Activated T-helper 1 cell treated with anti-CD3 and anti-CD28 coated beads, Interleukin-12 subunit alpha, Interleukin-12 subunit beta, Interleukin-2, Interleukin-4 antibody, amounts not matched to agents 30 ng/mL and 10 ng/mL and 1 ng/mL, durations not matched to agents 14 hours and 24 hours and 36 hours (primary cell): ENCODE measurements around the gene ZSWIM5. TPM values are rescaled to one million over a fixed set of nuclear protein-coding genes. Genes with fewer than 3 reads are reported as not detected.
"Not testable (repeated sequence)": the region's sequence is repeated elsewhere in the genome, so short reads cannot be mapped to it uniquely, and the experiment has no call there.

Source experiments
- DNase-seq: peaks from one replicate; pipeline ENCODE4 v3.0.0; 2021; ENCODE audit warnings: low spot score
- H3K27ac Mint-ChIP-seq: one replicate; pipeline ENCODE4 v1.8.0; 2021; ENCODE audit warnings: mild to moderate bottlenecking, mixed read lengths
- H3K27me3 Mint-ChIP-seq: one replicate; pipeline ENCODE4 v1.8.0; 2022; ENCODE audit warnings: mild to moderate bottlenecking, moderate library complexity, mixed read lengths; ENCODE audit not compliant: insufficient read depth
- H3K36me3 Mint-ChIP-seq: one replicate; pipeline ENCODE4 v1.8.0; 2021; ENCODE audit warnings: low read depth, mixed read lengths
- H3K4me1 Mint-ChIP-seq: one replicate; pipeline ENCODE4 v1.8.0; 2021; ENCODE audit warnings: low read depth, mixed read lengths
- H3K4me3 Mint-ChIP-seq: one replicate; pipeline ENCODE4 v1.8.0; 2021; ENCODE audit warnings: mild to moderate bottlenecking, moderate library complexity, mixed read lengths
- H3K9me3 Mint-ChIP-seq: one replicate; pipeline ENCODE4 v1.8.0; 2021; ENCODE audit warnings: mixed read lengths
- intact Hi-C: fragments of 100-400 bp; cut with micrococcal nuclease; formaldehyde crosslinking; loops from one replicate; pipeline ENCODE4 v1.15.1; 2024
- total RNA-seq: library from RNA; stranded (reverse); gene quantifications from 2 replicates; pipeline ENCODE4 v1.2.3, GENCODE V29; 2022

ZSWIM5 gene
- total RNA-seq, 1 donor from 2014 or later: 0.10 TPM

GRCh38 chr1:45116340-45116739 lies 90.1 kb downstream of the ZSWIM5 start:
- Mint-ChIP-seq H3K4me3 (no peak overlapping the region), H3K27me3 (peaks cover 2% of the 10 kb centered on the region), H3K27ac (no peak overlapping the region), H3K4me1 (peaks cover 10% of the 10 kb centered on the region), H3K36me3 (no peaks in the 10 kb centered on the region), H3K9me3 (no peaks in the 10 kb centered on the region)
- no peak for DNase-seq
- intact Hi-C loops: no loop called here

- H3K27me3 Mint-ChIP-seq, H3K36me3 Mint-ChIP-seq, H3K4me3 Mint-ChIP-seq, DNase-seq, H3K9me3 Mint-ChIP-seq, intact Hi-C loops, H3K4me1 Mint-ChIP-seq, H3K27ac Mint-ChIP-seq: not testable (repeated sequence)
These were observed 91.2 kb downstream of the ZSWIM5 start for GRCh38 chr1:45115198-45115597.

- peaks cover 3% of the 10 kb centered on the region for H3K27me3 Mint-ChIP-seq
- intact Hi-C loops: no loop called here
- H3K36me3 Mint-ChIP-seq: no peaks in the 10 kb centered on the region
- no peak overlapping the region for H3K4me3 Mint-ChIP-seq
- no peak for DNase-seq
- no peak overlapping the region for H3K27ac Mint-ChIP-seq
- H3K4me1 Mint-ChIP-seq: peaks cover 10% of the 10 kb centered on the region
- H3K9me3 Mint-ChIP-seq: no peaks in the 10 kb centered on the region
These were observed 93.7 kb downstream of the ZSWIM5 start for GRCh38 chr1:45112661-45113060.

GRCh38 chr1:45111239-45111638 lies 95.2 kb downstream of the ZSWIM5 start:
- no peaks in the 10 kb centered on the region for H3K36me3 Mint-ChIP-seq
- intact Hi-C loops: no loop called here
- peaks cover 3% of the 10 kb centered on the region for H3K4me1 Mint-ChIP-seq
- H3K4me3 Mint-ChIP-seq: no peak overlapping the region
- peaks cover 3% of the 10 kb centered on the region for H3K27me3 Mint-ChIP-seq
- no peaks in the 10 kb centered on the region for H3K9me3 Mint-ChIP-seq
- DNase-seq: no peak
- no peak overlapping the region for H3K27ac Mint-ChIP-seq

GRCh38 chr1:45107782-45108181 lies 98.6 kb downstream of the ZSWIM5 start:
- intact Hi-C loops: no loop called here
- no peak overlapping the region for H3K4me3 Mint-ChIP-seq
- no peak overlapping the region for H3K27ac Mint-ChIP-seq
- no peaks in the 10 kb centered on the region for H3K4me1 Mint-ChIP-seq
- no peak for DNase-seq
- no peaks in the 10 kb centered on the region for H3K9me3 Mint-ChIP-seq
- no peaks in the 10 kb centered on the region for H3K36me3 Mint-ChIP-seq
- H3K27me3 Mint-ChIP-seq: peaks cover 3% of the 10 kb centered on the region

- intact Hi-C loops, H3K9me3 Mint-ChIP-seq, H3K4me1 Mint-ChIP-seq, H3K4me3 Mint-ChIP-seq, H3K27me3 Mint-ChIP-seq, DNase-seq, H3K27ac Mint-ChIP-seq, H3K36me3 Mint-ChIP-seq: not testable (repeated sequence)
These were observed 99.5 kb downstream of the ZSWIM5 start for GRCh38 chr1:45106864-45107263.

GRCh38 chr1:45106156-45106545 lies 100.3 kb downstream of the ZSWIM5 start:
- DNase-seq, H3K4me3 Mint-ChIP-seq, H3K27me3 Mint-ChIP-seq, H3K4me1 Mint-ChIP-seq, H3K36me3 Mint-ChIP-seq, intact Hi-C loops, H3K27ac Mint-ChIP-seq, H3K9me3 Mint-ChIP-seq: not testable (repeated sequence)

- H3K4me1 Mint-ChIP-seq, DNase-seq, H3K9me3 Mint-ChIP-seq, H3K27ac Mint-ChIP-seq, intact Hi-C loops, H3K36me3 Mint-ChIP-seq, H3K4me3 Mint-ChIP-seq, H3K27me3 Mint-ChIP-seq: not testable (repeated sequence)
These were observed 100.8 kb downstream of the ZSWIM5 start for GRCh38 chr1:45105486-45106155.

GRCh38 chr1:45103534-45103933 lies 102.9 kb downstream of the ZSWIM5 start:
- intact Hi-C loops: no loop called here
- H3K27ac Mint-ChIP-seq: no peak overlapping the region
- DNase-seq: no peak
- H3K27me3 Mint-ChIP-seq: peaks cover 2% of the 10 kb centered on the region
- no peaks in the 10 kb centered on the region for H3K9me3 Mint-ChIP-seq
- no peak overlapping the region for H3K4me3 Mint-ChIP-seq
- no peaks in the 10 kb centered on the region for H3K4me1 Mint-ChIP-seq
- no peaks in the 10 kb centered on the region for H3K36me3 Mint-ChIP-seq

- H3K4me3 Mint-ChIP-seq: no peak overlapping the region
- H3K4me1 Mint-ChIP-seq: no peaks in the 10 kb centered on the region
- no peak overlapping the region for H3K27ac Mint-ChIP-seq
- peaks cover 2% of the 10 kb centered on the region for H3K27me3 Mint-ChIP-seq
- no peaks in the 10 kb centered on the region for H3K9me3 Mint-ChIP-seq
- H3K36me3 Mint-ChIP-seq: no peaks in the 10 kb centered on the region
- intact Hi-C loops: no loop called here
- DNase-seq: no peak
These were observed 104.5 kb downstream of the ZSWIM5 start for GRCh38 chr1:45101947-45102346.

GRCh38 chr1:45101528-45101927 lies 104.9 kb downstream of the ZSWIM5 start:
- not testable (repeated sequence) for H3K27ac Mint-ChIP-seq, H3K36me3 Mint-ChIP-seq, H3K27me3 Mint-ChIP-seq

GRCh38 chr1:45097944-45098343 lies 108.5 kb downstream of the ZSWIM5 start:
- H3K4me1 Mint-ChIP-seq: no peaks in the 10 kb centered on the region
- DNase-seq: no peak
- intact Hi-C loops: no loop called here
- no peak overlapping the region for H3K4me3 Mint-ChIP-seq
- no peaks in the 10 kb centered on the region for H3K9me3 Mint-ChIP-seq
- no peaks in the 10 kb centered on the region for H3K36me3 Mint-ChIP-seq
- H3K27ac Mint-ChIP-seq: no peak overlapping the region
- H3K27me3 Mint-ChIP-seq: peaks cover 2% of the 10 kb centered on the region

More at GRCh38 chr1:45101528-45101927, 104.9 kb downstream of the ZSWIM5 start:
- DNase-seq, H3K9me3 Mint-ChIP-seq, H3K4me1 Mint-ChIP-seq, intact Hi-C loops, H3K4me3 Mint-ChIP-seq: not testable (repeated sequence)

GRCh38 chr1:45097079-45097478 lies 109.3 kb downstream of the ZSWIM5 start:
- Mint-ChIP-seq H3K4me1 (no peaks in the 10 kb centered on the region), H3K27ac (no peak overlapping the region), H3K27me3 (peaks cover 2% of the 10 kb centered on the region), H3K36me3 (no peaks in the 10 kb centered on the region), H3K4me3 (no peak overlapping the region), H3K9me3 (no peaks in the 10 kb centered on the region)
- no peak for DNase-seq
- intact Hi-C loops: no loop called here

- DNase-seq: no peak
- Mint-ChIP-seq H3K4me3 (no peak overlapping the region), H3K36me3 (no peaks in the 10 kb centered on the region), H3K27ac (no peak overlapping the region), H3K9me3 (no peaks in the 10 kb centered on the region), H3K4me1 (no peaks in the 10 kb centered on the region), H3K27me3 (peaks cover 2% of the 10 kb centered on the region)
- intact Hi-C loops: no loop called here
These were observed 111.0 kb downstream of the ZSWIM5 start for GRCh38 chr1:45095450-45095849.
